H1 (cell line): ENCODE measurements around the gene ZNF184. TPM values are rescaled to one million over a fixed set of nuclear protein-coding genes. Genes with fewer than 3 reads are reported as not detected.

Experiments used
- CTBP2 ChIP-seq: IDR thresholded peaks from 2 replicates; pipeline ENCODE4 v1.7.0; 2011; ENCODE audit warnings: borderline replicate concordance, mild to moderate bottlenecking, moderate library complexity, mixed read lengths, low read length; ENCODE audit not compliant: insufficient read depth, insufficient read length
- JUN ChIP-seq: IDR thresholded peaks from 2 replicates; pipeline ENCODE4 v1.6.1; 2011; ENCODE audit warnings: low read depth, mild to moderate bottlenecking, improper control_type of control experiment, low read length
- KDM5A ChIP-seq: fragments of 200-600 bp; IDR thresholded peaks from 2 replicates; pipeline ENCODE4 v1.7.1; 2012; ENCODE audit warnings: mild to moderate bottlenecking, low read length, inconsistent platforms, mixed read lengths
- SP2 ChIP-seq: IDR thresholded peaks from 2 replicates; pipeline ENCODE4 v1.6.1; 2012; ENCODE audit warnings: mild to moderate bottlenecking, low read length, inconsistent platforms
- polyA plus RNA-seq, 7 experiments: library from polyadenylated mRNA; depleted of rRNA in 3 of 7; stranded (reverse) in 5 of 7; unstranded in 2 of 7; fragments of >200 nt in 5 of 7; fragments of 200-250 nt in 2 of 7; gene quantifications; 1 replicate in 5 of 7; 2 replicates in 1 of 7; 4 replicates in 1 of 7; pipeline versions ENCODE4 v1.2.1 to v1.2.3, GENCODE V29; 2011 to 2013; ENCODE audit warnings: missing spikeins in 2 of 7, mixed read lengths in 2 of 7
- total RNA-seq: library from RNA; stranded (reverse); fragmentation: NEBNext Ultra II Directional; extraction: Animal tissue kit (Norgen Biotek cat#: 25700); gene quantifications from 2 replicates; pipeline ENCODE4 v1.2.1, GENCODE V29; 2021

Gene ZNF184
- total and polyA plus RNA-seq, 2 of the 8 experiments (the other 6 are each of a cell fraction or from before 2014, with no cell fraction given): 1.9 to 12.3 TPM

GRCh38 chr6:27414996-27415395, 57.9 kb downstream of the ZNF184 start (continued):
- TF ChIP-seq SP2 (no peak), KDM5A (no peak), JUN (no peak), CTBP2 (no peak)
